ENCODE data around the gene GYS2. TPM values are rescaled to one million over a fixed set of nuclear protein-coding genes. Genes with fewer than 3 reads are reported as not detected.
"Not testable (repeated sequence)": the region's sequence is repeated elsewhere in the genome, so short reads cannot be mapped to it uniquely, and the experiment has no call there.

GYS2 gene
- total RNA-seq = not detected

GRCh38 chr12:21604245-21605101 lies at the start of gene GYS2:
GYS2 (minus strand) TSS chr12:21604847; CDS start chr12:21604592, 255 bp downstream.
- Mint-ChIP-seq H3K36me3 (ENCODE audit: low read depth) (no peaks in the 10 kb centered on the region), H3K4me3 (no peak within 1 kb of the TSS), H3K4me1 (no peaks in the 10 kb centered on the region), H3K9me3 (ENCODE audit: low read depth) (no peaks in the 10 kb centered on the region), H3K27me3 (no peaks in the 10 kb centered on the region), H3K27ac (no peak within 1 kb of the TSS)
- DNase-seq (no peak), ATAC-seq (no peak)
- ChIA-PET CTCF (no interaction called here), POLR2A (no interaction called here)
- intact Hi-C loops (cut with DNase I, micrococcal nuclease) = loop anchor here in 1 of 2 experiments (10.0 kb wide), 1 partner anchor 430 kb away; no protein-coding TSS in a partner anchor

- no peak for ATAC-seq
Observed at GRCh38 chr12:21651821-21652220, 47.2 kb upstream of the GYS2 start.

GRCh38 chr12:21650997-21651396 lies 46.4 kb upstream of the GYS2 start:
- Mint-ChIP-seq H3K36me3 (ENCODE audit: low read depth) (peaks cover 86% of the 10 kb centered on the region), H3K4me3 (no peak overlapping the region), H3K9me3 (ENCODE audit: low read depth) (no peaks in the 10 kb centered on the region), H3K27me3 (no peaks in the 10 kb centered on the region), H3K27ac (peak overlapping the region; percentile 69), H3K4me1 (peaks cover 85% of the 10 kb centered on the region)
- no peak for DNase-seq
- ChIA-PET CTCF (interaction anchor here (0.6 to 3.1 kb wide), 4 partner anchors 23 to 45 kb away, joined by 3 to 13 read pairs (median 4); no protein-coding TSS in a partner anchor), POLR2A (no interaction called here)
- no peak for ATAC-seq
- intact Hi-C loops (cut with DNase I, micrococcal nuclease) = no loop called here

More at GRCh38 chr12:21651821-21652220, 47.2 kb upstream of the GYS2 start:
- Mint-ChIP-seq H3K27ac (no peak overlapping the region), H3K4me1 (peaks cover 81% of the 10 kb centered on the region), H3K9me3 (ENCODE audit: low read depth) (no peaks in the 10 kb centered on the region), H3K4me3 (no peak overlapping the region), H3K36me3 (ENCODE audit: low read depth) (peaks cover 89% of the 10 kb centered on the region), H3K27me3 (no peaks in the 10 kb centered on the region)
- POLR2A ChIA-PET = interaction anchor here (0.5 to 1.1 kb wide), 4 partner anchors 24 to 151 kb away, joined by 3 read pairs; partner anchors contain the start of gene RECQL
- intact Hi-C loops (cut with DNase I, micrococcal nuclease) = no loop called here
- CTCF ChIA-PET = interaction anchor here (0.5 to 3.1 kb wide), 9 partner anchors 8 to 395 kb away, joined by 3 to 13 read pairs (median 3); no protein-coding TSS in a partner anchor
- no peak for DNase-seq

GRCh38 chr12:21649034-21649433 lies 44.4 kb upstream of the GYS2 start:
- intact Hi-C loops (cut with DNase I, micrococcal nuclease) = no loop called here
- CTCF ChIA-PET = interaction anchor here (1.7 to 2.1 kb wide), 2 partner anchors 32 to 33 kb away, joined by 5 to 11 read pairs; no protein-coding TSS in a partner anchor
- H3K4me3 Mint-ChIP-seq = no peak overlapping the region
- H3K36me3 Mint-ChIP-seq (ENCODE audit: low read depth) = peaks cover 84% of the 10 kb centered on the region
- peak overlapping the region; percentile 6 for H3K27ac Mint-ChIP-seq
- no peaks in the 10 kb centered on the region for H3K9me3 Mint-ChIP-seq (ENCODE audit: low read depth)
- POLR2A ChIA-PET = interaction anchor here (1.1 kb wide), 1 partner anchor 9 kb away, joined by 7 read pairs; the partner anchor contains the start of gene LDHB
- H3K4me1 Mint-ChIP-seq = peaks cover 86% of the 10 kb centered on the region
- ATAC-seq (no peak), DNase-seq (no peak)
- no peaks in the 10 kb centered on the region for H3K27me3 Mint-ChIP-seq

GRCh38 chr12:21648378-21648777 lies 43.7 kb upstream of the GYS2 start:
- DNase-seq = no peak
- ChIA-PET CTCF (interaction anchor here (1.6 to 2.1 kb wide), 2 partner anchors 8 to 32 kb away, joined by 4 to 11 read pairs; no protein-coding TSS in a partner anchor), POLR2A (interaction anchor here (1.1 kb wide), 1 partner anchor 9 kb away, joined by 7 read pairs; the partner anchor contains the start of gene LDHB)
- Mint-ChIP-seq H3K36me3 (ENCODE audit: low read depth) (peaks cover 85% of the 10 kb centered on the region), H3K4me1 (peaks cover 87% of the 10 kb centered on the region), H3K27me3 (no peaks in the 10 kb centered on the region), H3K4me3 (no peak overlapping the region), H3K9me3 (ENCODE audit: low read depth) (no peaks in the 10 kb centered on the region), H3K27ac (no peak overlapping the region)
- no peak for ATAC-seq
- intact Hi-C loops (cut with DNase I, micrococcal nuclease) = no loop called here

- Mint-ChIP-seq H3K9me3 (ENCODE audit: low read depth) (no peaks in the 10 kb centered on the region), H3K27ac (peak overlapping the region; percentile 4), H3K27me3 (no peaks in the 10 kb centered on the region), H3K4me1 (peaks cover 87% of the 10 kb centered on the region), H3K4me3 (no peak overlapping the region), H3K36me3 (ENCODE audit: low read depth) (peaks cover 85% of the 10 kb centered on the region)
- intact Hi-C loops (cut with DNase I, micrococcal nuclease) = no loop called here
- CTCF ChIA-PET = interaction anchor here (1.6 kb wide), 1 partner anchor 10 kb away, joined by 4 read pairs; no protein-coding TSS in a partner anchor
- ATAC-seq = no peak
- POLR2A ChIA-PET = interaction anchor here (0.9 kb wide), 1 partner anchor 33 kb away, joined by 3 read pairs; no protein-coding TSS in a partner anchor
- no peak for DNase-seq
Observed at GRCh38 chr12:21647179-21647578, 42.5 kb upstream of the GYS2 start.

GRCh38 chr12:21645041-21645500 lies 40.4 kb upstream of the GYS2 start:
- ATAC-seq; H3K9me3 Mint-ChIP-seq (ENCODE audit: low read depth); DNase-seq; POLR2A ChIA-PET; H3K4me3 Mint-ChIP-seq; H3K27me3 Mint-ChIP-seq; intact Hi-C loops (cut with DNase I, micrococcal nuclease): not testable (repeated sequence)
- H3K27ac Mint-ChIP-seq = peak overlapping the region; percentile 79
- CTCF ChIA-PET = interaction anchor here (0.9 kb wide), 1 partner anchor 12 kb away, joined by 4 read pairs; the partner anchor contains the start of gene LDHB
- H3K4me1 Mint-ChIP-seq = peaks cover 85% of the 10 kb centered on the region
- H3K36me3 Mint-ChIP-seq (ENCODE audit: low read depth) = peaks cover 85% of the 10 kb centered on the region

GRCh38 chr12:21644516-21644915 lies 39.9 kb upstream of the GYS2 start:
- ChIA-PET CTCF (interaction anchor here (0.9 to 1.1 kb wide), 2 partner anchors 11 to 13 kb away, joined by 4 read pairs; partner anchors contain the start of gene LDHB), POLR2A (no interaction called here)
- DNase-seq = no peak
- H3K4me3 Mint-ChIP-seq = no peak overlapping the region
- no peaks in the 10 kb centered on the region for H3K9me3 Mint-ChIP-seq (ENCODE audit: low read depth)
- H3K27ac Mint-ChIP-seq = peak overlapping the region; percentile 91
- ATAC-seq = no peak
- H3K27me3 Mint-ChIP-seq = no peaks in the 10 kb centered on the region
- peaks cover 84% of the 10 kb centered on the region for H3K36me3 Mint-ChIP-seq (ENCODE audit: low read depth)
- intact Hi-C loops (cut with DNase I, micrococcal nuclease) = loop anchor here in 1 of 2 experiments (5.0 kb wide), 1 partner anchor 33 kb away; no protein-coding TSS in a partner anchor
- H3K4me1 Mint-ChIP-seq = peaks cover 83% of the 10 kb centered on the region

- Mint-ChIP-seq H3K27me3 (no peaks in the 10 kb centered on the region), H3K36me3 (ENCODE audit: low read depth) (peaks cover 85% of the 10 kb centered on the region), H3K4me1 (peaks cover 86% of the 10 kb centered on the region), H3K27ac (peak overlapping the region; percentile 91), H3K4me3 (peak overlapping the region; percentile 16), H3K9me3 (ENCODE audit: low read depth) (no peaks in the 10 kb centered on the region)
- ChIA-PET POLR2A (no interaction called here), CTCF (interaction anchor here (1.0 to 1.7 kb wide), 4 partner anchors 9 to 37 kb away, joined by 3 to 6 read pairs (median 4); no protein-coding TSS in a partner anchor)
- intact Hi-C loops (cut with DNase I, micrococcal nuclease) = loop anchor here in 1 of 2 experiments (5.0 kb wide), 1 partner anchor 34 kb away; no protein-coding TSS in a partner anchor
- no peak for ATAC-seq
- no peak for DNase-seq
Observed at GRCh38 chr12:21643758-21644157, 39.1 kb upstream of the GYS2 start.

- no peak for DNase-seq
- H3K9me3 Mint-ChIP-seq (ENCODE audit: low read depth) = no peaks in the 10 kb centered on the region
- H3K36me3 Mint-ChIP-seq (ENCODE audit: low read depth) = peaks cover 84% of the 10 kb centered on the region
- intact Hi-C loops (cut with DNase I, micrococcal nuclease) = loop anchor here in 1 of 2 experiments (5.0 kb wide), 1 partner anchor 34 kb away; no protein-coding TSS in a partner anchor
- ChIA-PET CTCF (interaction anchor here (0.6 to 1.7 kb wide), 5 partner anchors 10 to 145 kb away, joined by 3 to 6 read pairs (median 3); no protein-coding TSS in a partner anchor), POLR2A (interaction anchor here (0.8 to 0.9 kb wide), 2 partner anchors 9 to 15 kb away, joined by 3 to 5 read pairs; partner anchors contain the start of gene LDHB)
- no peaks in the 10 kb centered on the region for H3K27me3 Mint-ChIP-seq
- ATAC-seq = peak; percentile 90
- H3K4me3 Mint-ChIP-seq = no peak overlapping the region
- peaks cover 83% of the 10 kb centered on the region for H3K4me1 Mint-ChIP-seq
- H3K27ac Mint-ChIP-seq = peak overlapping the region; percentile 91
Observed at GRCh38 chr12:21642707-21643389, 38.2 kb upstream of the GYS2 start.
